SW 1271 (cell line): ENCODE results near the gene CFC1B.
"Not testable (repeated sequence)": the region's sequence is repeated elsewhere in the genome, so short reads cannot be mapped to it uniquely, and the experiment has no call there.

ENCODE experiments used
- DNase-seq, 2 experiments: peaks; one replicate each; lab custom pipeline; 2025; lab: John Stamatoyannopoulos, UW

The CFC1B gene

GRCh38 chr2:130566165-130566564 is 45.1 kb downstream of the CFC1B start:
- not testable (repeated sequence) for DNase-seq

GRCh38 chr2:130571929-130572328 is 50.9 kb downstream of the CFC1B start:
- DNase-seq, result not testable (repeated sequence)

GRCh38 chr2:130574230-130574629 is 53.2 kb downstream of the CFC1B start:
- DNase-seq, result not testable (repeated sequence)

GRCh38 chr2:130576209-130576784 is 55.3 kb downstream of the CFC1B start:
- DNase-seq, result not testable (repeated sequence)

- DNase-seq, result not testable (repeated sequence)
Observed at GRCh38 chr2:130577559-130577958, 56.5 kb downstream of the CFC1B start.
